PC-9 (cell line): ENCODE measurements around the gene PTBP1. TPM values are rescaled to one million over a fixed set of nuclear protein-coding genes. Genes with fewer than 3 reads are reported as not detected.
A peak's percentile ranks its signal among the peaks of the same experiment; 100 is the strongest.

Experiments
- BruUV-seq: library from RNA; stranded (reverse); fragments of 400-500 nt; replicated peaks from 2 replicates; lab custom pipeline; 2021; lab: Mats Ljungman, UMichigan
- CTCF ChIA-PET: fragments of 300-600 bp; sonication (Branson Sonifier 250); formaldehyde crosslinking; loops from one replicate; lab custom pipeline; 2022; ENCODE audit warnings: antibody characterized with exemption; lab: Charles Lee
- POLR2A ChIA-PET: fragments of 300-600 bp; sonication (Branson Sonifier 250); formaldehyde crosslinking; loops from one replicate; lab custom pipeline; 2022; ENCODE audit warnings: antibody characterized with exemption; ENCODE audit not compliant: unreplicated experiment; lab: Charles Lee
- DNase-seq, 2 experiments: peaks; one replicate each; pipeline versions ENCODE4 v3.0.0 to v3.0.0-alpha.2; 2015 to 2022; ENCODE audit warnings: mixed read lengths in 1 of 2
- H2AFZ ChIP-seq: fragments of 200-600 bp; sonication (generic); 2 replicates; pipeline ENCODE4 v1.8.1; 2017; ENCODE audit warnings: antibody characterized with exemption
- H3F3A ChIP-seq: fragments of 200-600 bp; sonication (generic); 2 replicates; pipeline ENCODE4 v1.8.1; 2017; ENCODE audit warnings: antibody characterized with exemption, mild to moderate bottlenecking, low read depth; ENCODE audit not compliant: insufficient read depth
- H3K27ac ChIP-seq: fragments of 200-600 bp; sonication (generic); 2 replicates; pipeline ENCODE4 v1.6.1; 2016; ENCODE audit warnings: mixed run types
- H3K27me3 ChIP-seq: fragments of 200-600 bp; sonication (generic); 2 replicates; pipeline ENCODE4 v1.6.1; 2016; ENCODE audit warnings: low read depth, mixed run types; ENCODE audit not compliant: insufficient read depth
- H3K36me3 ChIP-seq: fragments of 200-600 bp; sonication (generic); 2 replicates; pipeline ENCODE4 v1.6.1; 2016; ENCODE audit warnings: low read depth, mixed run types
- H3K4me1 ChIP-seq: fragments of 200-600 bp; sonication (generic); replicated peaks from 2 replicates; pipeline ENCODE4 v1.6.1; 2016; ENCODE audit warnings: mixed run types; ENCODE audit not compliant: insufficient read depth
- H3K4me2 ChIP-seq: fragments of 200-600 bp; sonication (generic); 2 replicates; pipeline ENCODE4 v1.6.1; 2017; ENCODE audit warnings: mixed run types
- H3K4me3 ChIP-seq: fragments of 200-600 bp; sonication (generic); 2 replicates; pipeline ENCODE4 v1.6.1; 2016; ENCODE audit warnings: mixed run types
- H3K79me2 ChIP-seq: fragments of 200-600 bp; sonication (generic); 2 replicates; pipeline ENCODE4 v1.6.1; 2017; ENCODE audit warnings: low read depth, mixed run types
- H3K9me2 ChIP-seq: fragments of 200-600 bp; sonication (generic); 2 replicates; pipeline ENCODE4 v1.8.1; 2017; ENCODE audit warnings: mild to moderate bottlenecking; ENCODE audit not compliant: insufficient read depth
- H3K9me3 ChIP-seq: fragments of 200-600 bp; sonication (generic); 2 replicates; pipeline ENCODE4 v1.8.1; 2016; ENCODE audit warnings: low read depth; ENCODE audit not compliant: insufficient read depth
- H4K20me1 ChIP-seq: fragments of 200-600 bp; sonication (generic); 2 replicates; pipeline ENCODE4 v1.8.1; 2017; ENCODE audit not compliant: insufficient read depth
- EZH2 ChIP-seq: fragments of 200-600 bp; sonication (generic); IDR thresholded peaks from 2 replicates; pipeline ENCODE4 v1.8.0; 2017; ENCODE audit warnings: antibody characterized with exemption, low read depth
- intact Hi-C: fragments of 100-400 bp; cut with micrococcal nuclease; formaldehyde crosslinking; loops from one replicate; pipeline ENCODE4 v1.10.0; 2022; ENCODE audit not compliant: unreplicated experiment
- total RNA-seq: library from RNA; stranded (reverse); gene quantifications from 2 replicates; pipeline ENCODE4 v1.2.3, GENCODE V29; 2021
- TF ChIP-seq, protein P1 (sequence below): fragments of 200-600 bp; sonication (generic); conservative IDR thresholded peaks from 2 replicates; pipeline ENCODE4 v1.6.1; 2017; ENCODE audit warnings: mixed run types, antibody characterized with exemption, mild to moderate bottlenecking, moderate library complexity

PTBP1 gene
- total RNA-seq, 1 experiment from 2014 or later: 542 TPM

DNA sequence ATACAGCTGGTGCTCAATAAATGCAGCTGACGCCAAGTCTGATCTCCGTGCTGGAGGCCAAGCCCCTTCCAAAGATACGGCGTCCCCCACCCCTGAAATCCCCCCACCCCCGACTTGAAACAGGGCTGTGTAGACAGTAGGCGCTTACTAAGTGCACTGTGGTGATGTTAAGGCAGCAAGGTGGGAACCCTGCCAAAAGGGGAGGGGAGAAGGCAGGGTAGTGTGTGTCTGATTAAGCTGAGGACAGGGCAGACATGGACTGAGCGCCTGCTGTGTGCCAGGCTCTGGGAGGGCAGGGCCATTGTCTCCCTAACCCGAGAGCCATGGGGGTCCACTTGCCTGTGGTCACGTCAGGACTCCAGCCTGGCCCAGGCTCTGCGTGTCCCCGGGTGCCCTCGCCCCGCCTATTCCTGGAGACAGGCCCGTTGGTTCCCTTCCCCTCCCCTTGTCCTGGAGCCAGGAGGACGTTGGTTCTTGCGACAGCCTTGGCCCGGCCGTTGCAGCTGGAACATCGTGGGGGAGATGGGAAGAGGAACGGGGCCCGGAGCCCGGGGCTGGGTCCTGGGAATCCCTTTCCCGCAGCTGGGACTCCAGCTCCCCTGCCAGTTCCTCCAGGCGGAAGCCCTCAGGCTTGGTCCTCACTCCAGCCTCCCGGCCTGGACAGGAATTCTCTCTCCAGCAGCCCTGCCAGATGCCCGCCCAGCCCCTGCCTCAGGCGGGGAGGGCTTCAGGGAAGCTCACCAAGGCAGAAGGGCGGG is 53.1 kb downstream of the PTBP1 start:
- CTCF ChIA-PET: interaction anchor here (0.5 kb wide), 1 partner anchor 55 kb away, joined by 3 read pairs; no protein-coding TSS in a partner anchor
- H3F3A ChIP-seq: peaks cover 26% of the 10 kb centered on the region; the same call in 1 of the 2 replicates
- intact Hi-C loops: loop anchor here (10.0 kb wide), 1 partner anchor 134 kb away; the partner anchor contains the start of gene WDR18
- POLR2A ChIA-PET: interaction anchor here (0.8 kb wide), 1 partner anchor 67 kb away, joined by 4 read pairs; no protein-coding TSS in a partner anchor
- no peaks in the 10 kb centered on the region; the same call in 1 of the 2 replicates for H4K20me1 ChIP-seq
- no peaks in the 10 kb centered on the region for H3K9me2 ChIP-seq
- peak overlapping the region; percentile 40 for H3K4me2 ChIP-seq
- H3K79me2 ChIP-seq: no peaks in the 10 kb centered on the region
- peaks cover 5% of the 10 kb centered on the region; the same call in 1 of the 2 replicates for H3K4me1 ChIP-seq
- H3K36me3 ChIP-seq: no peaks in the 10 kb centered on the region
- no peaks in the 10 kb centered on the region for H3K9me3 ChIP-seq
- BruUV-seq: no TSS peak
- no peak overlapping the region for H3K27ac ChIP-seq
- TF ChIP-seq EZH2: no peak
- TF ChIP-seq, protein P1, sequence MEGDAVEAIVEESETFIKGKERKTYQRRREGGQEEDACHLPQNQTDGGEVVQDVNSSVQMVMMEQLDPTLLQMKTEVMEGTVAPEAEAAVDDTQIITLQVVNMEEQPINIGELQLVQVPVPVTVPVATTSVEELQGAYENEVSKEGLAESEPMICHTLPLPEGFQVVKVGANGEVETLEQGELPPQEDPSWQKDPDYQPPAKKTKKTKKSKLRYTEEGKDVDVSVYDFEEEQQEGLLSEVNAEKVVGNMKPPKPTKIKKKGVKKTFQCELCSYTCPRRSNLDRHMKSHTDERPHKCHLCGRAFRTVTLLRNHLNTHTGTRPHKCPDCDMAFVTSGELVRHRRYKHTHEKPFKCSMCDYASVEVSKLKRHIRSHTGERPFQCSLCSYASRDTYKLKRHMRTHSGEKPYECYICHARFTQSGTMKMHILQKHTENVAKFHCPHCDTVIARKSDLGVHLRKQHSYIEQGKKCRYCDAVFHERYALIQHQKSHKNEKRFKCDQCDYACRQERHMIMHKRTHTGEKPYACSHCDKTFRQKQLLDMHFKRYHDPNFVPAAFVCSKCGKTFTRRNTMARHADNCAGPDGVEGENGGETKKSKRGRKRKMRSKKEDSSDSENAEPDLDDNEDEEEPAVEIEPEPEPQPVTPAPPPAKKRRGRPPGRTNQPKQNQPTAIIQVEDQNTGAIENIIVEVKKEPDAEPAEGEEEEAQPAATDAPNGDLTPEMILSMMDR: no peak
- no peak overlapping the region for H3K4me3 ChIP-seq
- H3K27me3 ChIP-seq: peaks cover 36% of the 10 kb centered on the region
- H2AFZ ChIP-seq: no peak overlapping the region
- DNase-seq: peak; percentile 53 to 67

DNA sequence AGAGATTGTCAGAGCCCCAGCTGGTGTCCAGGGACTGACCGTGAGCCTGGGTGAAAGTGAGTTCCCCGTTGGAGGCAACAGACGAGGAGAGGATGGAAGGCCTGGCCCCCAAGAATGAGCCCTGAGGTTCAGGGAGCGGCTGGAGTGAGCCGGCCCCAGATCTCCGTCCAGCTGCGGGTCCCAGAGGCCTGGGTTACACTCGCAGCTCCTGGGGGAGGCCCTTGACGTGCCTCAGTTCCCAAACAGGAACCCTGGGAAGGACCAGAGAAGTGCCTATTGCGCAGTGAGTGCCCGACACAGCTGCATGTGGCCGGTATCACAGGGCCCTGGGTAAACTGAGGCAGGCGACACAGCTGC is 53.7 kb downstream of the PTBP1 start:
- H2AFZ ChIP-seq: no peak overlapping the region
- no peak overlapping the region for H3K4me3 ChIP-seq
- no peak for TF ChIP-seq EZH2
- ChIA-PET POLR2A (interaction anchor here (0.8 kb wide), 1 partner anchor 67 kb away, joined by 4 read pairs; no protein-coding TSS in a partner anchor), CTCF (interaction anchor here (0.5 kb wide), 1 partner anchor 54 kb away, joined by 3 read pairs; no protein-coding TSS in a partner anchor)
- peak overlapping the region; percentile 40 for H3K4me2 ChIP-seq
- H3F3A ChIP-seq: peaks cover 24% of the 10 kb centered on the region; the same call in 1 of the 2 replicates
- no peaks in the 10 kb centered on the region for H3K9me2 ChIP-seq
- H3K36me3 ChIP-seq: no peaks in the 10 kb centered on the region
- H3K27me3 ChIP-seq: peaks cover 30% of the 10 kb centered on the region
- no TSS peak for BruUV-seq
- H3K9me3 ChIP-seq: no peaks in the 10 kb centered on the region
- intact Hi-C loops: loop anchor here (10.0 kb wide), 1 partner anchor 134 kb away; the partner anchor contains the start of gene WDR18
- peaks cover 5% of the 10 kb centered on the region; the same call in 1 of the 2 replicates for H3K4me1 ChIP-seq
- no peak for DNase-seq
- H3K79me2 ChIP-seq: no peaks in the 10 kb centered on the region
- H4K20me1 ChIP-seq: no peaks in the 10 kb centered on the region; the same call in 1 of the 2 replicates
- no peak overlapping the region for H3K27ac ChIP-seq

DNA sequence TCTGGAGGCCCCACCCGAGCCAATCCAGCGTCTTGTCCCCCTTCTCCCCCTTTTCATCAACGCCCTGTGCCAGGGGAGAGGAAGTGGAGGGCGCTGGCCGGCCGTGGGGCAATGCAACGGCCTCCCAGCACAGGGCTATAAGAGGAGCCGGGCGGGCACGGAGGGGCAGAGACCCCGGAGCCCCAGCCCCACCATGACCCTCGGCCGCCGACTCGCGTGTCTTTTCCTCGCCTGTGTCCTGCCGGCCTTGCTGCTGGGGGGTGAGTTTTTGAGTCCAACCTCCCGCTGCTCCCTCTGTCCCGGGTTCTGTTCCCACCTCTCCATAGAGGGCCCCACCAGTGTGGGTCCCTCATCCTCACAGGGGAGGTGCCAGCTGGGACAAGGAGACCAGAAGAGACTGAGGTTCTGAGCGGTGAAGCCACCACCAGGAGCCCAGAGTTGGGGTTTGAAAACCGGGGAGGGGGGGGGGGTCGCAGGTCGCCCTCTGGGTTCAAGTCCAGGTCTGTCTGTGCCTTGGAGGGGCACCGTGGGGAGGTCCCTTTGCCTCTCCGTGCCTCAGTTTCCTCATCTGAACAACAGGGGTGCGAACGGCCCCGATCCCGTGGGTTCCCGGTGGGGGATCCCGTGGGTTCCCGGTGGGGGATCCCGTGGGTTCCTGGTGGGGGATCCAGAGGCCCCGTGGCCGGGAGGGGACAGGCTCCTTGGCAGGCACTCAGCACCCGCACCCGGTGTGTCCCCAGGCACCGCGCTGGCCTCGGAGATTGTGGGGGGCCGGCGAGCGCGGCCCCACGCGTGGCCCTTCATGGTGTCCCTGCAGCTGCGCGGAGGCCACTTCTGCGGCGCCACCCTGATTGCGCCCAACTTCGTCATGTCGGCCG is 55.1 kb downstream of the PTBP1 start, which contains the start of gene ELANE:
TSS of gene ELANE (plus strand) at position 168 of the 878 bp plus-strand sequence. CDS start at position 194, 26 bp downstream.
- TF ChIP-seq, protein P1: no peak
- TF ChIP-seq EZH2: no peak
- DNase-seq: no peak
- peaks cover 16% of the 10 kb centered on the region for H3K27me3 ChIP-seq
- peaks cover 24% of the 10 kb centered on the region; the same call in 1 of the 2 replicates for H3F3A ChIP-seq
- BruUV-seq: no TSS peak
- no peaks in the 10 kb centered on the region; the same call in 1 of the 2 replicates for H4K20me1 ChIP-seq
- no peaks in the 10 kb centered on the region for H3K79me2 ChIP-seq
- ChIA-PET CTCF (no interaction called here), POLR2A (interaction anchor here (0.8 kb wide), 1 partner anchor 67 kb away, joined by 9 read pairs; no protein-coding TSS in a partner anchor)
- no peak within 1 kb of the TSS for H3K4me3 ChIP-seq
- H3K27ac ChIP-seq: no peak within 1 kb of the TSS
- H3K4me2 ChIP-seq: peak within 1 kb of the TSS; percentile 40; the same call in 1 of the 2 replicates
- H3K9me2 ChIP-seq: no peaks in the 10 kb centered on the region
- intact Hi-C loops: loop anchor here (10.0 kb wide), 1 partner anchor 132 kb away; the partner anchor contains the start of gene WDR18
- no peak within 1 kb of the TSS for H2AFZ ChIP-seq
- H3K36me3 ChIP-seq: no peaks in the 10 kb centered on the region
- H3K9me3 ChIP-seq: no peaks in the 10 kb centered on the region
- H3K4me1 ChIP-seq: peaks cover 5% of the 10 kb centered on the region; the same call in 1 of the 2 replicates
